ENCODE results near the gene SLC5A10.

DNA sequence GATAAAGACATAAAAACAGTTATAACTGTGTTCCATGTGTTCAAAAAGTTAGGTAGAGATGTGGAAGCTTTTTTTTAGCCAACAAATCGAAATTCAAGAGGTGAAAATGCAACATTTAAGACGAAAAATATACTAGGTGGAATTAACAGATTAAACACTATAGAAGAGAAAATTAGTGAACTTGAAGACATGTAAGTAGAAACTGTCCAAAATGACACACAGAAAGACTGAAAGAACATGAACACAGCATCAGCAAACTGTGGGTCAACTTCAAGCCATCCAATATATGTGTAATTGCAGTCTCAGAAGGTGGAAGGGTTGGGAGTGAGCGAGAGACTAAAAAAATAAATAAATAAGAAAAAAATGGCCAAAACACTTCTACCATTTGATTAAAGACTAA, 43.3 kb downstream of the SLC5A10 start:
- TF ChIP-seq EP300 (IDR thresholded peaks at IDR 0.05; ENCODE audit: borderline replicate concordance in 1 of 2, low read depth in 1 of 2, low read length in 1 of 2) = no peak
- no peak for TF ChIP-seq TAF1 (IDR thresholded peaks at IDR 0.05; ENCODE audit: borderline replicate concordance, low read depth, low read length)
